Measurements from ENCODE around the gene TLR9. TPM values are rescaled to one million over a fixed set of nuclear protein-coding genes. Genes with fewer than 3 reads are reported as not detected.

Gene TLR9
- total RNA-seq, 1 donor from 2014 or later = not detected

DNA sequence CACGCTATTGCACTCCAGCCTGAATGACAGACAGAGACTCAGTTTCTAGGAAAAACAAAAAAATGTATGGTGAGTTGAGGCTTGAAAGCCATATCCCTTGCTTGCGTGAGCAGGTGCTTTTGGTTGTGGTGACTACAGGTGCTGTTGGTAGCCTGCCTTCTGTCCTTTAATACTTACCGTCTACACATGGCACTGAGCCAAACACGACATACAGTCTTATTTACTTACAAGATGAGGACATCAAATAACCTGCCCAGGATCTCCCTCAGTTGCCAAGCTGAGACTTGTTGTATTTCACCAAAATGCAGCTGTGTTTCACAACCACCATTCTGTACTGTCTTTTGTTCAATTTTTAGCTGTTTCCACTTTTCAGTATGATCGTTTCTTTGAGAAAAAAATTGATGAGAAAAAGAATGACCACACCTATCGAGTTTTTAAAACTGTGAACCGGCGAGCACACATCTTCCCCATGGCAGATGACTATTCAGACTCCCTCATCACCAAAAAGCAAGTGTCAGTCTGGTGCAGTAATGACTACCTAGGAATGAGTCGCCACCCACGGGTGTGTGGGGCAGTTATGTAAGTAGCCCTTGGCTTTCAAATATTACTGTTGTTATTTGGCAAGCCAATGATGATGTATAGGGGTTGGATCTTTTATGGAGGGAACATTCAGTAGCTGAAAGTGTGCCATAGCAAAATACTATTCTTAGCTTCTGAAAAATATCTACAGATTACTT is 20.9 kb downstream of the TLR9 start:
- no peak overlapping the region for H3K4me3 ChIP-seq (ENCODE audit: low read depth, low read length)
- TF ChIP-seq, protein P1, sequence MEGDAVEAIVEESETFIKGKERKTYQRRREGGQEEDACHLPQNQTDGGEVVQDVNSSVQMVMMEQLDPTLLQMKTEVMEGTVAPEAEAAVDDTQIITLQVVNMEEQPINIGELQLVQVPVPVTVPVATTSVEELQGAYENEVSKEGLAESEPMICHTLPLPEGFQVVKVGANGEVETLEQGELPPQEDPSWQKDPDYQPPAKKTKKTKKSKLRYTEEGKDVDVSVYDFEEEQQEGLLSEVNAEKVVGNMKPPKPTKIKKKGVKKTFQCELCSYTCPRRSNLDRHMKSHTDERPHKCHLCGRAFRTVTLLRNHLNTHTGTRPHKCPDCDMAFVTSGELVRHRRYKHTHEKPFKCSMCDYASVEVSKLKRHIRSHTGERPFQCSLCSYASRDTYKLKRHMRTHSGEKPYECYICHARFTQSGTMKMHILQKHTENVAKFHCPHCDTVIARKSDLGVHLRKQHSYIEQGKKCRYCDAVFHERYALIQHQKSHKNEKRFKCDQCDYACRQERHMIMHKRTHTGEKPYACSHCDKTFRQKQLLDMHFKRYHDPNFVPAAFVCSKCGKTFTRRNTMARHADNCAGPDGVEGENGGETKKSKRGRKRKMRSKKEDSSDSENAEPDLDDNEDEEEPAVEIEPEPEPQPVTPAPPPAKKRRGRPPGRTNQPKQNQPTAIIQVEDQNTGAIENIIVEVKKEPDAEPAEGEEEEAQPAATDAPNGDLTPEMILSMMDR (conservative IDR thresholded peaks at IDR 0.05; ENCODE audit: low read depth, low read length) = no peak
- DNase-seq (ENCODE audit: low read depth) = no peak

DNA sequence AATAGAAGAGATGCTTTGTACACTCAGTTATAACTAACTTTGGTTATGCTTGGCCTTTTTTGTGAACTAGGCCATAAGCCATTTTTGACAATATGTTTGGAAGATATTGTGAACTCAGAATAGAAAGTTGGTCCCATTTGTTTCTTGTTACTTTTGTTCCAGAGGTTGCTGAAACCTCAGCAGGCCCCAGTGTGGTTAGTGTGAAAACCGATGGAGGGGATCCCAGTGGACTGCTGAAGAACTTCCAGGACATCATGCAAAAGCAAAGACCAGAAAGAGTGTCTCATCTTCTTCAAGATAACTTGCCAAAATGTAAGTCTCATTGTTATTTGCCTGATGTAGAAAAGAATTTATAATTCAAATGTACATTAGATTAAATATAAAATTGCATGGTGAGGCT is 21.7 kb downstream of the TLR9 start:
- DNase-seq (ENCODE audit: low read depth) = no peak
- TF ChIP-seq, protein P1 (conservative IDR thresholded peaks at IDR 0.05; ENCODE audit: low read depth, low read length) = no peak
- H3K4me3 ChIP-seq (ENCODE audit: low read depth, low read length) = no peak overlapping the region

DNA sequence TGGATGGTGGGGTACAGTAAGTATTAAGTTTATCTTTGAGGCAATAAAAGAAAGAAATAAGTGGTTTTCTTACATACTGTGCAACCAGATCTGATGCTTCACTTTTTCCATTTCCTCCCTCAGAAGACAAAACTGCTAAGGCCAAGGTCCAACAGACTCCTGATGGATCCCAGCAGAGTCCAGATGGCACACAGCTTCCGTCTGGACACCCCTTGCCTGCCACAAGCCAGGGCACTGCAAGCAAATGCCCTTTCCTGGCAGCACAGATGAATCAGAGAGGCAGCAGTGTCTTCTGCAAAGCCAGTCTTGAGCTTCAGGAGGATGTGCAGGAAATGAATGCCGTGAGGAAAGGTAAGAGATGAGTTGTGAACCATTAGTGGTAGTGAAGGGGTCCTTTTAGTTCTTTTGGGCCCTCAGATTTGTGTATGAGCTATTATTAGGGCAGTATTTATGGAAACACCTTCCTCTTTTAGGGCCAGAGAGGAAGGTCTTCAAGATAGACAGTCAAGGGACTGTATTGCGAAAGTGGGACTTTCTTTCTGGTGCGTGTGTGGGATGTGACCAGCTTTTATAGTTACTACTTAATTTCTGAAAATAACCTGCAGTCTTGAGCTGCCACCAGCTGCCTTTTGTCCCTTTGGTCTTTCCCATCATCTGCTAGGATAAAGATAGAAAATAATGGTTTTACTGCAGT is 22.9 kb downstream of the TLR9 start:
- DNase-seq (ENCODE audit: low read depth) = no peak
- H3K4me3 ChIP-seq (ENCODE audit: low read depth, low read length) = no peak overlapping the region
- TF ChIP-seq, protein P1 (conservative IDR thresholded peaks at IDR 0.05; ENCODE audit: low read depth, low read length) = no peak

DNA sequence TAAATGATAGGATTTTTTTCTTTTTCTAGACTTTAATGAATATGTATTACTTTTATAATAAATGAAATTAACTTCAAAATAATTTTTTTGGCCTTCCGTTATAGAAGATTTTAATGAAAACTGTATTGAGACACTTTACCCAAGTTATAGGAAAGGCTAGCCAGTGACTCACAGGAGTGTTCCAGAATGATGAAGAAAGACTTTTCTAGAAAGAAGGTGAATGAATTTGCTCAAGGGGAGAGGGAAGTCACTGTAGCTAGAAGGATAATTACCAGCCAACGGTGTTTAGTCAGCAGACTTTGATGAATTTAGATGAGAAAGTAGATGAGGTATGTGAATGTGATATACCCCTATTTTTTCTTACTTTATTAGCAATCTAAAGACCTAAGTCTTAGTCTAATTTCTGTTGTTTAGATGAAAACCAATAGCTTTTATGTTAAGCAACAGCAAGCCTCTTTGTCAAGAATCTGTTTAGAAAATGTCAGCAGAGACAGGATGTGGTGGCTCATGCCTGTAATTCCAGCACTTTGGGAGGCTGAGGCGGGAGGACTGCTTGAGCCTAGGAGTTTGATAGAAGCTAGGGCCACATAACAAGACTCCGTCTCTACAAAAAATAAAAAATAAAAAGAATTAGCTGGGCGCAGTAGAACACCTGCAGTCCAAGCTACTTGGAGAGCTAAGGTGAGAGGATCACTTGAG is 24.3 kb downstream of the TLR9 start:
- no peak for DNase-seq (ENCODE audit: low read depth)
- TF ChIP-seq, protein P1 (conservative IDR thresholded peaks at IDR 0.05; ENCODE audit: low read depth, low read length) = no peak
- no peak overlapping the region for H3K4me3 ChIP-seq (ENCODE audit: low read depth, low read length)

DNA sequence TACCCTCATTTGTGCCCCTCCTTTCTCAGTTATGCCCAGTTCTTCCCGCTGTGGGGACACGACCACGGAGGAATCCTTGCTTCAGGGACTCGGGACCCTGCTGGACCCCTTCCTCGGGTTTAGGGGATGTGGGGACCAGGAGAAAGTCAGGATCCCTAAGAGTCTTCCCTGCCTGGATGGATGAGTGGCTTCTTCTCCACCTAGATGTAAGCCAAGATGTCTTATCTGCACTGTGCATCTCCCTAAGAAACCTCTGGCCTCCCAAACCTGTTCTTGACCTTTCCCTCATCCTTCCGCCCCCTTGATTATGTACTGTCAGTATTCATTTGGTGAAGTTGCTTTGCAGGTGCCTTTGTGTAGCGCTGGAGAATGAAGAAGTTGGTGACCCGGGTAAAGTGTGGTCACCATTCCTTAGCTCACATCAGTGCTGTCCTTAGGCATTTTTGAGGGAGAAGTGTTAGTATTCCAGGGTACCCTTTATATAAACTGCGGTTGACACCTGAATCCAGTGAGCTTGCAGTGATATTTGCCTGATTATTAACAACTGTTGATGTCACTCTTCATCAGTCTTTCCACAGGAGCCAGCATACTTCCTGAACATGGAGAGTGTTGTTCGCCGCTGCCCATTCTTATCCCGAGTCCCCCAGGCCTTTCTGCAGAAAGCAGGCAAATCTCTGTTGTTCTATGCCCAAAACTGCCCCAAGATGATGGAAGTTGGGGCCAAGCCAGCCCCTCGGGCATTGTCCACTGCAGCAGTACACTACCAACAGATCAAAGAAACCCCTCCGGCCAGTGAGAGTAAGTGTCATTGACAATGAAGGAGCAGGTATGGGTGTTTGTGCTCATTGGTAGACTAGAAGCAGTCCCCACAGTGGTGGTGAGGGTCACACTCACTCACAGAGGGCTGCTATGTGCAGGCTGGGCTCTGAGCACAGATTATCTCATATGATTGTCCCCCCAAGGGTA is 26.5 kb downstream of the TLR9 start:
- TF ChIP-seq, protein P1 (conservative IDR thresholded peaks at IDR 0.05; ENCODE audit: low read depth, low read length) = no peak
- peak overlapping the region; percentile 89 for H3K4me3 ChIP-seq (ENCODE audit: low read depth, low read length)
- DNase-seq (ENCODE audit: low read depth) = no peak
